Peyer's patch (tissue), 4 donors: ENCODE results near the gene TP53AIP1. TPM values are rescaled to one million over a fixed set of nuclear protein-coding genes. Genes with fewer than 3 reads are reported as not detected.

Experiments
- DNase-seq, 3 donors: peaks; one replicate each; pipeline ENCODE4 v3.0.0-alpha.2; 2017 to 2019
- H3K27ac ChIP-seq, 4 donors: fragments of 200-600 bp; sonication (generic); one replicate each; pipeline ENCODE4 v1.5.1; 2016 to 2019
- H3K27me3 ChIP-seq, 2 donors: fragments of 200-600 bp; sonication (generic); one replicate each; pipeline ENCODE4 v1.5.1; 2019
- H3K36me3 ChIP-seq, 3 donors: fragments of 200-600 bp; sonication (generic); one replicate each; pipeline ENCODE4 v1.5.1; 2016 to 2019
- H3K4me1 ChIP-seq, 4 donors: fragments of 200-600 bp; sonication (generic); one replicate each; pipeline ENCODE4 v1.5.1; 2016 to 2019
- H3K4me3 ChIP-seq, 4 donors: fragments of 200-600 bp; sonication (generic); 1 replicate in 3 of 4; 2 replicates in 1 of 4; pipeline ENCODE4 v1.5.1; 2016 to 2019; ENCODE audit warnings: mild to moderate bottlenecking in 1 of 4
- H3K9me3 ChIP-seq, 4 donors: fragments of 200-600 bp; sonication (generic); one replicate each; pipeline ENCODE4 v1.5.1; 2016 to 2019; ENCODE audit warnings: mild to moderate bottlenecking in 1 of 4
- CTCF ChIP-seq, 6 experiments: fragments of 450-650 bp in 4 of 6; fragments of 200-600 bp in 2 of 6; sonication (generic) in 1 of 6; IDR thresholded peaks; one replicate each; pipeline ENCODE4 v1.5.1; 2017 to 2019; ENCODE audit warnings: antibody characterized with exemption in 6 of 6, mild to moderate bottlenecking in 3 of 6, moderate library complexity in 1 of 6
- POLR2A ChIP-seq, 2 donors: fragments of 450-650 bp; IDR thresholded peaks; one replicate each; pipeline ENCODE4 v1.5.1; 2017; ENCODE audit warnings: antibody characterized with exemption in 2 of 2, mild to moderate bottlenecking in 2 of 2, moderate library complexity in 2 of 2
- total RNA-seq, 4 donors: library from RNA; depleted of rRNA; stranded (reverse); fragments of >200 nt; gene quantifications; one replicate each; pipeline ENCODE4 v1.1.0, GENCODE V29; 2016

The TP53AIP1 gene
- total RNA-seq, 4 donors from 2014 or later: 0.35 to 2.0 (median 0.47) TPM; not detected in 1

GRCh38 chr11:128895526-128895925 is 47.1 kb downstream of the TP53AIP1 start:
- Histone ChIP-seq H3K36me3 (no peaks in the 10 kb centered on the region), H3K4me3 (no peak overlapping the region), H3K4me1 (peaks cover 0 to 16% (median 3%) of the 10 kb centered on the region in 4 donors), H3K9me3 (no peaks in the 10 kb centered on the region), H3K27me3 (no peaks in the 10 kb centered on the region), H3K27ac (no peak overlapping the region)
- no peak for TF ChIP-seq POLR2A (IDR thresholded peaks at IDR 0.05)
- no peak for TF ChIP-seq CTCF (IDR thresholded peaks at IDR 0.05)
- no peak for DNase-seq

GRCh38 chr11:128894685-128895084 is 48.0 kb downstream of the TP53AIP1 start:
- Histone ChIP-seq H3K27ac (no peak overlapping the region), H3K36me3 (no peaks in the 10 kb centered on the region), H3K27me3 (peaks cover 0 to 6% of the 10 kb centered on the region in 2 donors), H3K4me1 (peaks cover 0 to 21% (median 4%) of the 10 kb centered on the region in 4 donors), H3K4me3 (no peak overlapping the region), H3K9me3 (no peaks in the 10 kb centered on the region)
- no peak for TF ChIP-seq CTCF (IDR thresholded peaks at IDR 0.05)
- TF ChIP-seq POLR2A (IDR thresholded peaks at IDR 0.05): no peak
- peak in 2 of 3 donors; percentile 52 to 61 for DNase-seq

- DNase-seq: no peak
- Histone ChIP-seq H3K27me3 (peaks cover 0 to 6% of the 10 kb centered on the region in 2 donors), H3K4me1 (peaks cover 0 to 21% (median 4%) of the 10 kb centered on the region in 4 donors), H3K27ac (no peak overlapping the region), H3K36me3 (no peaks in the 10 kb centered on the region), H3K9me3 (no peaks in the 10 kb centered on the region), H3K4me3 (no peak overlapping the region)
- TF ChIP-seq CTCF (IDR thresholded peaks at IDR 0.05) (no peak), POLR2A (IDR thresholded peaks at IDR 0.05) (no peak)
Measured at GRCh38 chr11:128894286-128894681, 48.4 kb downstream of the TP53AIP1 start.

- Histone ChIP-seq H3K9me3 (no peaks in the 10 kb centered on the region), H3K36me3 (no peaks in the 10 kb centered on the region), H3K4me1 (peaks cover 0 to 21% (median 4%) of the 10 kb centered on the region in 4 donors), H3K4me3 (no peak overlapping the region), H3K27me3 (peaks cover 0 to 6% of the 10 kb centered on the region in 2 donors), H3K27ac (no peak overlapping the region)
- TF ChIP-seq CTCF (IDR thresholded peaks at IDR 0.05) (no peak), POLR2A (IDR thresholded peaks at IDR 0.05) (no peak)
- no peak for DNase-seq
Measured at GRCh38 chr11:128893578-128894285, 48.9 kb downstream of the TP53AIP1 start.

GRCh38 chr11:128892866-128893565 is 49.7 kb downstream of the TP53AIP1 start:
- DNase-seq: peak in 1 of 3 donors; percentile 10
- Histone ChIP-seq H3K9me3 (no peaks in the 10 kb centered on the region), H3K4me3 (no peak overlapping the region), H3K36me3 (no peaks in the 10 kb centered on the region), H3K27ac (no peak overlapping the region), H3K27me3 (peaks cover 0 to 6% of the 10 kb centered on the region in 2 donors), H3K4me1 (peaks cover 0 to 21% (median 4%) of the 10 kb centered on the region in 4 donors)
- TF ChIP-seq POLR2A (IDR thresholded peaks at IDR 0.05): no peak
- no peak for TF ChIP-seq CTCF (IDR thresholded peaks at IDR 0.05)
